ENCODE data around the gene SLC8B1. TPM values are rescaled to one million over a fixed set of nuclear protein-coding genes. Genes with fewer than 3 reads are reported as not detected.

SLC8B1 gene
- total RNA-seq, 1 donor from 2014 or later: 28.5 TPM

- no peak for DNase-seq (ENCODE audit: low spot score)
These were observed 62.9 kb downstream of the SLC8B1 start for GRCh38 chr12:113271853-113272561.

GRCh38 chr12:113271466-113271852 lies 63.5 kb downstream of the SLC8B1 start:
- DNase-seq (ENCODE audit: low spot score): no peak

DNA sequence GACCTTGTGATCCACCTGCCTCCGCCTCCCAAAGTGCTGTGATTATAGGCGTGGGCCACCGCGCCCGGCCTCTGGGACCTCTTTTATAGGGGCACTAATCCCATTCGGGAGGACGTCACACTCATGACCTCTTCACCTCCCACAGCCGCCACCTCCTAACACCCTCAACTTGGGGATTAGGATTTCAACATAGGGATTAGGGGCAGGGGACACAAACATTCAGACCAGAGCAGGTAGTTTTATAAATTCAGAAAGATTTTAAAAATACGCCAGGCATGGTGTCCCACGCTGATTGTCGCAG lies 64.2 kb downstream of the SLC8B1 start:
- DNase-seq (ENCODE audit: low spot score): no peak

GRCh38 chr12:113269257-113269943 lies 65.5 kb downstream of the SLC8B1 start:
- DNase-seq (ENCODE audit: low spot score): no peak

GRCh38 chr12:113268621-113269020 lies 66.3 kb downstream of the SLC8B1 start:
- no peak for DNase-seq (ENCODE audit: low spot score)

DNA sequence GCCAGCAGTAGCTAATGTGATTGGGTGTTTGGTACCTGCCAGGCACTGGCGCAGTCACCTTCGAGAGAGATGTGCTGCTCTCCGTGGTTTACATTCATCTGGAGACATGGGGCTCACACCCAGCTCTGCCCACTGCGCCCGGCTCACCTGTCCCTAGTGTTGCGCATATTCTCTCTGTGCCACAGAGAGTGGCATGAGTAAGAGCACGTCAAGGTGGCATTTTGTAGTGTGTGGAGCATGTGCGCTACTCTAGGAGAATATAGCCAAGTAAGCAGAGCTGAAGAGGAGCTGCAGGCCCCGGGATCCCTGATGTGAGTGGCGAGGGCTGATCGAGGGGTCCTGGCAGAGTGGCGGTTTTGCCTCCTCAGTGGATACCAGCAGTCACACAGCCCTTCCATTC lies 66.8 kb downstream of the SLC8B1 start:
- DNase-seq (ENCODE audit: low spot score): no peak

- no peak for DNase-seq (ENCODE audit: low spot score)
These were observed 67.3 kb downstream of the SLC8B1 start for GRCh38 chr12:113267621-113268020.

- DNase-seq (ENCODE audit: low spot score): no peak
These were observed 68.6 kb downstream of the SLC8B1 start for GRCh38 chr12:113266106-113266895.

DNA sequence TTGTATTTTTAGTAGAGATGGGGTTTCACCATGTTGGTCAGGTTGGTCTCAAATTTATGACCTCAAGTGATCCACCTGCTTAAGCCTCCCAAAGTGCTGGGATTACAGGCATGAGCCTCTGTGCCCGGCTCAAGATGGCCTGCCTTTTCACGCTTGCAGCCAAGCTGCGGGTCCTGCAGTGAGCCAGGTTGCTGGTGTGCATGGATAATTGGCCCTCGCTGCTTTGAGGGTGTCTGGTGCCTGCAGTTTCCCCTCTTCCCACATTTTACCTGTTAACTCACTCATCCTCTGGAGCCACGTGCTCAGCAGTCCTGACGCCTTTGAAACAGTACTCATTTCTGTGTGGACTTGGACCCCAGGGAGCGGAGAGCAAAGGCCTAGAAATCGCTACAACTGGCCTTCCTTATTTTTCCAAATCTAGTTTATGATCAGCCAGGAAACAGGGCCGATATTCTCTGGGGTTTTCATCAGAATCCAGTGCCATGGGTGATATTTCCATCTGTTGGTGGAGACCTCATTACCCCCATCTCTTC lies 71.4 kb downstream of the SLC8B1 start:
- DNase-seq (ENCODE audit: low spot score): no peak

GRCh38 chr12:113262710-113263109 lies 72.2 kb downstream of the SLC8B1 start:
- DNase-seq (ENCODE audit: low spot score): no peak

DNA sequence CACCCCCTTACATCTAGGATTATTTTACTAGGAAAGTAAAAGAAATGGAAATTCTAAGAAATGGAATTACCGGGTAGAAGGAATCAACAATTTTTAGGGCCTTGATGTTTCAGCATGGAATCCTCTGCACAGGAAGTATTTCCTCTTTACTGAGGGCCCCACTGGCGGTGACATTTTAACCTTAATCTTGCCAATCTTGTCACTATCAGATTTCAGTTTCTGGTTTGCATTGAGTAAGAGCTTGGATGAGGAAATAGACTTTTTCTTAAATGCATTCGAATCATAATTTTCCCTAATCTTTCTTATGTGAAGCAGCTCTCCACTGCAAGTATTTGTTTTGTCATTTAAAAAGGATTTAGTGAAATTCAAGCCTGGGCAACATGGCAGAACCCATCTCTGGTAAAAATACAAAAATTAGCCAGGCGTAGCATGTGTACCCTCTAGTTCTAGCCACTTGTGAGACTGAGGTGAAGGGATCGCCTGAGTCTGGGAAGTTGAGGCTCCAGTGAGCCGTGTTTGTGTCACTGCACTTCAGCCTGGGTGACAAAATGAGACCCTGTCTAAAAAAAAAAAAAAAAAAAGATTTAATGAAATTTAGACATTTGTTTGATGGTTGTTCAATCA lies 73.0 kb downstream of the SLC8B1 start:
- no peak for DNase-seq (ENCODE audit: low spot score)

- DNase-seq (ENCODE audit: low spot score): no peak
These were observed 74.1 kb downstream of the SLC8B1 start for GRCh38 chr12:113260636-113261300.

DNA sequence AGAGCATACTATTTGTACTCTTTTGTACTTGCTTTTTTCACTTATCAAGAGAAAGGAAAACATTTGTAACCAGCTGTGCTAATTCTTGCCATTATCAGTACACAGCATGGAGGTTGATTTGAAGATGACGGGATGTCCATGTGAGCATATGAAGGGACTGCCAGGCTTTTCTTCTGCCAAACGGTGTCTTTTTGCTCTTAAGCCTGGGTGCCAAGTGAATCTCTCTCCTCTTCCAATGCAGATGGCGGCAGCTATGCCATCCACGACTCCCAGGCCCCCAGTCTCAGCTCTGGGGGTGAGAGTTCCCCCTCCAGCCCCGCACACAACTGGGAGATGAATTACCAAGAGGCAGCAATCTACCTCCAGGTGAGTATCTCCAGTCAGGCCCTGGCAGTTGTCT lies 74.8 kb downstream of the SLC8B1 start:
- no peak for DNase-seq (ENCODE audit: low spot score)

GRCh38 chr12:113257564-113257963 lies 77.3 kb downstream of the SLC8B1 start:
- no peak for DNase-seq (ENCODE audit: low spot score)

DNA sequence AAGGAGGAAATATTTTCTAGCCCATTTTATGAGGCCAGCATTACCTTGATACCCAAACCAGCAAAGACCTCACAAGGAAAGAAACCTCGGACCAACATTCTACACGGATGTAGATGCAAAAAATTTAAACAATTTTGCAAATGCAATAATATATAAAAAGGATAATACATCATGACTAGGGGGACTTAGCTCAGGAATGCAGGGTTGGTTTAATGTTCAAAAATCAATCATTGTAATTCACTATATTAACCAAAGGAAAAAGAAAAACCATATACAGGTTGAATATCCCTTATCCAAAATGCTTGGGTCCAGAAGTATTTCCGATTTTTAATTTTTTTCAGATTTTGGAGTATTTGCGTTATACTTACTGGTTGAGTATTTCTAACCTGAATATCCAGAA lies 80.6 kb downstream of the SLC8B1 start:
- no peak for DNase-seq (ENCODE audit: low spot score)

DNA sequence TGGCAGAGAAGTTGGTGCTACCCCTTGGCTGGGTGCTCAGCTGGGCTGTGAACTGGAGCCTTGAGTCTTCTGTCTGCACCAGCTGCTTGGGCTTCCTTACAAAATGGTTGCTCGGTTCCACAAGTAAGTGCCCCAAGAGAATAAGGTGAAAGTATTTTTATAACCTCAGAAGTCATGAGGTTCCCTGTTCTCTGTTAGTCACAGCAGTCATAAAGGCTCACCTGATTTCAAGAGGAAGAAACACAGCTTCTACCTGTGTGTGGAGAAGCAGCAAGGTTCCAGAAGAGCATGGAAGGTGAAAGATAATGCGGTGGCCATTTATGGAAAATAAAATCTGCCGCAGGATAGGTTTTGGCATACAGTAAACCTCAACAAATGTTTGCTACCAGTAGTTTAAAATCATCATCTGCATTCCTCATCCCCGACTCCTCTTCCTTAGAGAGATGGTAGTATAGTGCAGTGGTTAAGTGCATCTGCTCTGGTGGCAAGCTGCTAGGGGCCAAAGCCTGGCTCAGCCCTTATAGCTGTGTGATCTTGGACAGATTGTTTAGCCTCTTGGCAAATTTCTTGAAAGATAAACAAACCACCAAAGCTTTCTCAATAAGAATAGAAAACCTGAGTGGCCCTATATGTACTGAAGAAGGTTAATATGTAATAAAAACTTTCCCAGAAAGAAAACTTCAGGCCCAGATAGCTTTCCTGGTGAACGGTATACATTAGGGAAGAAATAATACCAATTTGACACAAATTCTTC lies 81.2 kb downstream of the SLC8B1 start:
- no peak for DNase-seq (ENCODE audit: low spot score)

GRCh38 chr12:113252494-113252893 lies 82.4 kb downstream of the SLC8B1 start:
- DNase-seq (ENCODE audit: low spot score): no peak

DNA sequence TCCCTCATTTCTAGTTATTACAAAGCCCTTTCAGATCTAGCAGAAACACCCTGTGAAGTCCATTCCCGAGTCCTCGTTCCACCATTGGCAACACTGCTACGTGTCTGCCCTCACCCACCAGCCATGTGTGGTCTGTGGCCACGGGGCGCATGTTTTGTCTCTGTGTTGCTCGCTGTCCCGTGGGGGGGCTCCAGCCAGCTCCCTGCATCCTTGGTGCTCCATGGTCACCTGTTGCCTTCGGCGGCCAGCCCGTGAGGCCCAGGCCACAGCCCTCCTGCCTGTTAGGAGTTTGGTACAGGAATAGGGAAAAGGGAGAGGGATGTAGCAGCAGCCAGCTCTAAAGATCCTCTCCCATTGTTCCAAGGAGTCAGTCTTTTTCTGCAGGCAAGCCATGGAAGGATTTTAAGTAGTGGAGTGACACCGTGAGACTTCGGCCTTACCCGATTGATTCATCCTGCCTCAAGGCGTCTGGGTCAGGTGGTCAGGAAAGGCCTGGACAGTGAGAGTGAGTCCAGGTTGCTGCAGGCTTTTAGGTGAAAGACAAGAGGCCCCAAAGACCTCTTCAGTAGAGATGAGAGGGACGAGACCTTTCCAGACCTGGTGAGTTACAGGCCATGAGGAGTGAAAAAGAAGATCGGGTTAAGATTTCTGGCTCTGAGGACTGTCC lies 83.4 kb downstream of the SLC8B1 start:
- DNase-seq (ENCODE audit: low spot score): no peak

DNA sequence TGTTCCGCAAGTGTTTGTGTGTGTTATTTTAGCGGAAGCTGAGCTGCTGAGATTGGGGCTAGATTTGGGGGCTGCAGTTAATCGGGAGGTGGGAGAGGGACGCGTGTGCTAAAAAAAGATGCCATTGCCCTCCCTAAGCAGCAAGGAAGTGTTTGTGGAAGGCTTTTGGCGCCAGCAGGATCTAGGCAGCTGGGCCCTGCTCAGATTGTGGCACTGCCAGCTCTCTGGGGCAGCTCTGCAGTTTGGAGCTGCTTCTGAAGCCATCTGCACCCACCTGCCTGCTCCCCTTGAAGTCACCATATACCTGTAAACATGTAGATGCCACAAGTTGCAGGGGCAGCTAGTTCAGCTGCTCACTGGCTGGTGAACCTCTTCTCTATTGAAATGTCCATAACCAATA lies 84.9 kb downstream of the SLC8B1 start:
- no peak for DNase-seq (ENCODE audit: low spot score)

DNA sequence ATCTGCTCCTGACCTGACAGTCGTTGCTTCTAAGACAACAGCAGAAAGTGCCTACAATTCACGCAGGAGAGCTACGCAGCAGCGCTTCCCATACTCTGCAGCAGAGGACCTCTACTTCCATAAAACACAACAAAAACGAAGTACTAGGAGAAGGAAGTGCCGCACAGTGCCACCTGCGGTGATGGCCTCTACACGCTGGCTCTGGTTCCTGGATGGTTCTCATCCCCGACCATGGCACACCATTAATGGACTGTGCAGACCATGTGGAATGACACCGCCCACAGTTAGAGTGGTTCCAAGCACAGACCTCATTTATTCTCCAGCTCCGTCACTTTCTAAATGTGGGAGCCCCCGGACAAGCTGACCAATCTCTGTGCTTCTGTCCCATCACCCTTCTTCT lies 85.4 kb downstream of the SLC8B1 start:
- DNase-seq (ENCODE audit: low spot score): no peak

All from mesenteric fat pad (tissue), 1 donor.